Muscle layer of colon (tissue), 2 donors: ENCODE data around the gene OPHN1.

Experiments
- H3K27ac ChIP-seq: one replicate; pipeline ENCODE4 v1.7.0; 2013; ENCODE audit warnings: low read depth, mild to moderate bottlenecking, low read length, moderate library complexity
- H3K27me3 ChIP-seq, 2 donors: one replicate each; pipeline ENCODE4 v1.7.0; 2013; ENCODE audit warnings: low read length in 2 of 2, mild to moderate bottlenecking in 2 of 2; ENCODE audit not compliant: insufficient read depth in 2 of 2, control insufficient read depth in 1 of 2
- H3K36me3 ChIP-seq: one replicate; pipeline ENCODE4 v1.7.0; 2013; ENCODE audit warnings: mild to moderate bottlenecking, low read length; ENCODE audit not compliant: insufficient read depth
- H3K4me1 ChIP-seq: one replicate; pipeline ENCODE4 v1.7.0; 2013; ENCODE audit warnings: mild to moderate bottlenecking, low read length; ENCODE audit not compliant: insufficient read depth
- H3K4me3 ChIP-seq, 2 donors: one replicate each; pipeline ENCODE4 v1.7.0; 2013; ENCODE audit warnings: low read length in 2 of 2, low read depth in 1 of 2, mild to moderate bottlenecking in 1 of 2, moderate library complexity in 1 of 2
- H3K9ac ChIP-seq: one replicate; pipeline ENCODE4 v1.7.0; 2013; ENCODE audit warnings: low read length
- H3K9me3 ChIP-seq: one replicate; pipeline ENCODE4 v1.7.0; 2013; ENCODE audit warnings: mild to moderate bottlenecking, low read length
- donor health status: abdominal sarcoma.
- donor health status: Adenocarcinoma of cecum.

OPHN1 gene

GRCh38 chrX:68451720-68452119, 18.4 kb upstream of the OPHN1 start:
- H3K9ac ChIP-seq: no peak overlapping the region
- no peaks in the 10 kb centered on the region for H3K36me3 ChIP-seq
- no peak overlapping the region for H3K4me3 ChIP-seq
- H3K9me3 ChIP-seq: no peaks in the 10 kb centered on the region
- no peak overlapping the region for H3K27ac ChIP-seq
- no peaks in the 10 kb centered on the region for H3K27me3 ChIP-seq
- no peaks in the 10 kb centered on the region for H3K4me1 ChIP-seq

DNA sequence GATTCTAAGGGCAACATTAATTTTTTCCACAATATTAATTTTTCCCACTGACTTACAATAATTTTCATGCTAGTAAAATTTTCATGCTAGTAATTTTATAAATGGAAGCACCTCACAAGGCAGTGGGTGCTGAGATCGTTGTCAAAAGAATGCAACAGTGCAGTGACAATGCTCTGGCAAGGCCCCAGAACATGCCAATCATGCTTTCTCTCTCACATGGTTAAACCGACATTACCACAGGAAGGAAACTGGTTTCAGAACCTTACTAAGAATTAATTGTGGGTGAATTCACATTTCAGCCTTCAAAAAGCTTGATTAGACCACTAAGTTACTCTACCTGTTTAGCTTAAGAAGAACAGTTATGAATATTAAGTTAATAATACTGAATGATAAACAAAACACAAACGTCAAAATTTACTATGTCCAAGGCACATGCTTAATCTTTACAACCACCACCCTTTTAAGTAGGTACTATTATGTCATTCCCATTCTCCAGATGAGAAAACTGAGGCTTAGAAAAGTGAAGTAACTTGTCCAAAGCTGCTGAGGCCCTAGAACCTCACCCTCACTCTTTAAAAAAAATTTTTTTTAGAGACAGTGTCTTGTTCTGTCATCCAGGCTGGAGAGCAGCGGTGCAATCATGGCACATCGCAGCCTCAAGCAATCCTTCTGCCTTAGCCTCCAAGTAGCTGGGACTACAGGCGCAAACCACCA, 10.0 kb upstream of the OPHN1 start:
- H3K4me1 ChIP-seq: peaks cover 10% of the 10 kb centered on the region
- H3K9me3 ChIP-seq: no peaks in the 10 kb centered on the region
- H3K27ac ChIP-seq: no peak overlapping the region
- H3K27me3 ChIP-seq: no peaks in the 10 kb centered on the region
- no peaks in the 10 kb centered on the region for H3K36me3 ChIP-seq
- H3K9ac ChIP-seq: no peak overlapping the region
- H3K4me3 ChIP-seq: no peak overlapping the region

DNA sequence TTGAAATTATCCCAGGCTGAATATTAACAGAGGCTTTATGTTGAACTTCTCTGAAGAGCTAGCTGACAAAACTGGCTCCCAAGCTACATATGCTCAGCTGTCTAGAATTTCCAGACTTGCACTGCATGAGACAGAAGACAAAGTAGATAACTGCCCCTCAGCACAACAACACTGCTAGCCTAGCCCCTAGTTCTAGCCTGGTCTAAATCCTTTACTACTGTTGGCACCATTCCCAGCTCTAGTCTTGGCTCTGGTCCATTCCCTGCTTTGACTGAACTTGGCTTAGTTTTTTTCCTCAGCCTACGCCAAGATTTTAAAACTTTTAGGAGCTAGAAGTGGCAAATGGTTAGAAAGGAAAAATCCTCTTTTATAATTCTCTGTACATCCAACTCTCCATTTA, 7.6 kb upstream of the OPHN1 start:
- no peaks in the 10 kb centered on the region for H3K9me3 ChIP-seq
- H3K4me3 ChIP-seq: no peak overlapping the region
- H3K9ac ChIP-seq: no peak overlapping the region
- H3K27me3 ChIP-seq: no peaks in the 10 kb centered on the region
- no peak overlapping the region for H3K27ac ChIP-seq
- peaks cover 10% of the 10 kb centered on the region for H3K4me1 ChIP-seq
- H3K36me3 ChIP-seq: no peaks in the 10 kb centered on the region

- H3K27ac ChIP-seq: no peak overlapping the region
- H3K4me3 ChIP-seq: no peak overlapping the region
- no peak overlapping the region for H3K9ac ChIP-seq
- H3K4me1 ChIP-seq: peaks cover 10% of the 10 kb centered on the region
- H3K36me3 ChIP-seq: no peaks in the 10 kb centered on the region
- no peaks in the 10 kb centered on the region for H3K27me3 ChIP-seq
- no peaks in the 10 kb centered on the region for H3K9me3 ChIP-seq
These were observed 7.1 kb upstream of the OPHN1 start for GRCh38 chrX:68440442-68440841.

DNA sequence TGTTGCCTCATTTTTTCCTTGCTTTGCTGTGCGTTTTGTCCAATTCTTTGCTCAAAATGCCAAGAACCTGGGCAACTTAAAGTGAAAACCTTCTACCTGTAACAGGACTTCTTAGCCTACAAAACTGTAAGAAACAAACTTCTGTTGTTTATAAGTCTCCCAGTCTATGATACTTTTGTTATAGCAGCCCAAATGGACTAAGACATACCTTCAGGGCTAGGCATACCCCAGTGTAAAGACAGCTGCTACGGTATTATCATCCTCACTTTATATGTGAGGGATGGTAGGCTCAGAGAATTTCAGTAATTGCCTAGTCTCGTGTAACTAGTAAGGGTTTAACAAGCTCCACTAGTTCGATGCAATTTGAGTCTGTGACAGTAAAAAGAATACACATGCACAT, 6.0 kb upstream of the OPHN1 start:
- Histone ChIP-seq H3K9me3 (no peaks in the 10 kb centered on the region), H3K36me3 (no peaks in the 10 kb centered on the region), H3K9ac (no peak overlapping the region), H3K27me3 (peaks cover 0 to 6% of the 10 kb centered on the region in 2 donors), H3K4me1 (peaks cover 15% of the 10 kb centered on the region), H3K27ac (no peak overlapping the region), H3K4me3 (no peak overlapping the region)

DNA sequence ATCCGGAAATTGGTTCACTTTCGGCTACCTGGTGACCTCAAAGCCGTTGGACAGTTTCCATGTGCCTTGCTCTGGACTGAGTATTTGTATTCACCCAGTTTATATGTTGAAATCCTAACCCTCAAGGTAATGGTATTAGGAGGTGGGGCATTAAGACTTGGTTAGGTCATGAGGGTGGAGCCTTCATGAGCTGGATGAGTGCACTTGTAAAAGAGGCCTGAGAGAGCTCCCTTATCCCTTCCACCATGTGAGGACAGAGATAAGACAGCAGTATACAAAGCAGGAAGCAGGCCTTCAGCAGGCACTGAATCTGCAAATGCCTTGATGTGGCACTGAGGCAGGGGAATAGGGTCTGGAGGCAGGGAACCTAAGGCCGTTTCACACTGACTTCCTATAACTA, 5.3 kb upstream of the OPHN1 start:
- Histone ChIP-seq H3K4me1 (peaks cover 18% of the 10 kb centered on the region), H3K4me3 (no peak overlapping the region), H3K9me3 (no peaks in the 10 kb centered on the region), H3K9ac (no peak overlapping the region), H3K36me3 (no peaks in the 10 kb centered on the region), H3K27ac (no peak overlapping the region), H3K27me3 (peaks cover 0 to 6% of the 10 kb centered on the region in 2 donors)

- Histone ChIP-seq H3K27ac (peak overlapping the region; percentile 74), H3K4me3 (peak overlapping the region; percentile 43 to 82), H3K9me3 (no peaks in the 10 kb centered on the region), H3K36me3 (no peaks in the 10 kb centered on the region), H3K27me3 (peaks cover 0 to 6% of the 10 kb centered on the region in 2 donors), H3K4me1 (peaks cover 18% of the 10 kb centered on the region), H3K9ac (peak overlapping the region; percentile 55)
These were observed 645 bp upstream of the OPHN1 start for GRCh38 chrX:68433981-68434299.

DNA sequence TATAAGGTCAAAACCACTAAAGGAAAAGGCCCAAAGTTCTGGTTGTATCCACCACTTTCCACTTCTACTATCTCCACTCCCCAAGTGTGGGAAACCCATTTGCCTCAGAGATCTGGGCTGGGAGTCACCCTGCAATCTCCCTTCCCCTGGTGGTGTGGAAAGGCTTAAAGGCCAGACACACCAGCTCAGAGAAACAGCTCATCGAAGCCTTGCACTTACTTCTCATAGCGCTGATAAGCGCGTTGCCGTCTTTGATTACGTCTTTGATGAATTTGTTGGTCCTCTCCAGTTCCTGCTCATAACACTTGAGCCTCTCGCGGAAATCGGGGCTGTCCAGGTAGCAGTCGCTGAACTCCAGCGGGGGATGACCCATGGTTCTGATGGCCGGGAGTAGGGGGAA, 647 bp downstream of the OPHN1 start:
- peaks cover 0 to 6% of the 10 kb centered on the region in 2 donors for H3K27me3 ChIP-seq
- no peaks in the 10 kb centered on the region for H3K9me3 ChIP-seq
- H3K9ac ChIP-seq: peak overlapping the region; percentile 67
- peaks cover 18% of the 10 kb centered on the region for H3K4me1 ChIP-seq
- peak overlapping the region; percentile 43 to 82 for H3K4me3 ChIP-seq
- no peaks in the 10 kb centered on the region for H3K36me3 ChIP-seq
- H3K27ac ChIP-seq: peak overlapping the region; percentile 74

DNA sequence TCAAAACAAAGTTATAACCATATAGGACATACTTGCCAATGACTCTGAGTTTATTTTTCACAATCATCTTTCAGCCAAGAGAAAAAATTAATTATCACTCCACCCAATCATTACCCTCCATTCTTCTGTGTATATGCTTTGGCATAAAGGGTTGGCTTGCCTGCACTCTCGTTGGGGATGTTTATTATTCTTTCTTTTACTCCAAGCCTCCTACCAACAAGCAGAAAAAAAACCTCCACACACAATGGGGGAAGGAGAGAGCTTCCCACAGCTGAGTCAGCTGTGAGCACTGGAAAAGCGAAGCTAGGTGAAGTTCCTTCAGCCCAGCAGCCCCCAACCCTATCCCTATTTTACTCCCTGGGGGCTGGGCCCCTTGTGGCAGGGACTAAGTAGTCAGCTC, 1.5 kb downstream of the OPHN1 start:
- H3K9me3 ChIP-seq: no peaks in the 10 kb centered on the region
- peaks cover 0 to 6% of the 10 kb centered on the region in 2 donors for H3K27me3 ChIP-seq
- no peak overlapping the region for H3K9ac ChIP-seq
- H3K27ac ChIP-seq: no peak overlapping the region
- H3K36me3 ChIP-seq: no peaks in the 10 kb centered on the region
- H3K4me3 ChIP-seq: no peak overlapping the region
- H3K4me1 ChIP-seq: peaks cover 18% of the 10 kb centered on the region

DNA sequence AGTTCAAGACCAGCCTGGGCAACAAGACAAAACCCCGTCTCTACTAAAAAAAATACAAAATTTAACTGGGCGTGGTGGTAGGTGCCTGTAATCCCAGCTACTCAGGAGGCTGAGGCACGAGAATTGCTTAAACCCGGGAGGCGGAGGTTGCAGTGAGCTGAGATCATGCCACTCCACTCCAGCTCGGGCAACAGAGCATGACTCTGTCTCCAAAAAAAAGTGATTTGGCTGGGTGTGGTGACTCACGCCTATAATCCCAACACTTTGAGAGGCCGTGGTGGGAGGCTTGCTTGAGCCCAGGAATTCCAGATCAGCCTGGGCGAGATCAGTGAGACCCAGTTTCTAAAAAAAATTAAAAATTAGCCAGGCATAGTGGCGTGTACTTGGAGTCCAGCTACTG, 4.1 kb downstream of the OPHN1 start:
- Histone ChIP-seq H3K9ac (no peak overlapping the region), H3K36me3 (no peaks in the 10 kb centered on the region), H3K27ac (no peak overlapping the region), H3K4me3 (no peak overlapping the region), H3K4me1 (peaks cover 11% of the 10 kb centered on the region), H3K9me3 (no peaks in the 10 kb centered on the region), H3K27me3 (no peaks in the 10 kb centered on the region)

GRCh38 chrX:68428431-68428830, 4.9 kb downstream of the OPHN1 start:
- H3K9ac ChIP-seq: no peak overlapping the region
- H3K27me3 ChIP-seq: no peaks in the 10 kb centered on the region
- no peak overlapping the region for H3K4me3 ChIP-seq
- no peaks in the 10 kb centered on the region for H3K36me3 ChIP-seq
- no peaks in the 10 kb centered on the region for H3K9me3 ChIP-seq
- H3K4me1 ChIP-seq: peaks cover 10% of the 10 kb centered on the region
- H3K27ac ChIP-seq: no peak overlapping the region

DNA sequence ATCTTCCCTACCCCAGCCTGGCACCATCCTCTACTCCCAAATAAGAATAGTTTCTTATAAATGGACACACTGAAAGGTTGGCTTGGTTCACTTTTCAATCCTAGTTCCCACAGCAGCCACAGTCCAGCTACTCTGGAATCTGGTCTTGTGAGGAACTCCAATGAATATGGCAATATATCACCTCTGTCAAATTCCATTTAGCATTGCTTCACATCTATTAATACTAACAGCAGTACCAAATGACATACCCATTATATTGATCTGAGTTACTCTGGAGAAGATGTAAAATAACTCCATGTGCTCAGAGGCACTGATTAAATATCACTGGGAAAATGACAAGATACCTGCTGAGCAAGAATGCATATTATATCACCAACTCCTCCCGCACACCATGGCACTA, 8.6 kb downstream of the OPHN1 start:
- no peak overlapping the region for H3K9ac ChIP-seq
- H3K27me3 ChIP-seq: no peaks in the 10 kb centered on the region
- H3K9me3 ChIP-seq: no peaks in the 10 kb centered on the region
- no peaks in the 10 kb centered on the region for H3K4me1 ChIP-seq
- H3K27ac ChIP-seq: no peak overlapping the region
- H3K36me3 ChIP-seq: no peaks in the 10 kb centered on the region
- no peak overlapping the region for H3K4me3 ChIP-seq
